GM12875 (cell line): ENCODE measurements around the gene PDE1C.

Experiments used
- H3K4me3 ChIP-seq: one replicate; pipeline ENCODE4 v1.5.1; 2011; ENCODE audit warnings: low read depth, low read length, control low read depth
- CTCF ChIP-seq: IDR thresholded peaks from 2 replicates; pipeline ENCODE4 v1.5.1; 2011; ENCODE audit warnings: low read depth, mild to moderate bottlenecking, control low read depth, inconsistent platforms, low read length, moderate library complexity, borderline replicate concordance; ENCODE audit not compliant: insufficient read depth

The PDE1C gene

GRCh38 chr7:31751726-31752125, 318.5 kb downstream of the PDE1C start:
- no peak for TF ChIP-seq CTCF

GRCh38 chr7:31748084-31748483, 322.1 kb downstream of the PDE1C start:
- no peak overlapping the region for H3K4me3 ChIP-seq

More at GRCh38 chr7:31751726-31752125, 318.5 kb downstream of the PDE1C start:
- no peak overlapping the region for H3K4me3 ChIP-seq

GRCh38 chr7:31747553-31747952, 322.7 kb downstream of the PDE1C start:
- TF ChIP-seq CTCF, result no peak
- H3K4me3 ChIP-seq, result no peak overlapping the region

More at GRCh38 chr7:31748084-31748483, 322.1 kb downstream of the PDE1C start:
- TF ChIP-seq CTCF, result no peak

- no peak overlapping the region for H3K4me3 ChIP-seq
- peak; percentile 69; the same call in 1 of the 2 replicates for TF ChIP-seq CTCF
Measured at GRCh38 chr7:31744294-31744874, 325.8 kb downstream of the PDE1C start.

- no peak overlapping the region for H3K4me3 ChIP-seq
- TF ChIP-seq CTCF, result no peak
Measured at GRCh38 chr7:31741852-31742251, 328.4 kb downstream of the PDE1C start.

- peak; percentile 80 for TF ChIP-seq CTCF
Measured at GRCh38 chr7:31735991-31736982, 333.9 kb downstream of the PDE1C start.

GRCh38 chr7:31734456-31734855, 335.8 kb downstream of the PDE1C start:
- H3K4me3 ChIP-seq, result no peak overlapping the region
- no peak for TF ChIP-seq CTCF

More at GRCh38 chr7:31735991-31736982, 333.9 kb downstream of the PDE1C start:
- no peak overlapping the region for H3K4me3 ChIP-seq
